ENCODE results near the gene SHCBP1. TPM values are rescaled to one million over a fixed set of nuclear protein-coding genes. Genes with fewer than 3 reads are reported as not detected.

The SHCBP1 gene
- total and polyA plus RNA-seq, 2 donors from 2014 or later, result 1.6 to 2.6 TPM

DNA sequence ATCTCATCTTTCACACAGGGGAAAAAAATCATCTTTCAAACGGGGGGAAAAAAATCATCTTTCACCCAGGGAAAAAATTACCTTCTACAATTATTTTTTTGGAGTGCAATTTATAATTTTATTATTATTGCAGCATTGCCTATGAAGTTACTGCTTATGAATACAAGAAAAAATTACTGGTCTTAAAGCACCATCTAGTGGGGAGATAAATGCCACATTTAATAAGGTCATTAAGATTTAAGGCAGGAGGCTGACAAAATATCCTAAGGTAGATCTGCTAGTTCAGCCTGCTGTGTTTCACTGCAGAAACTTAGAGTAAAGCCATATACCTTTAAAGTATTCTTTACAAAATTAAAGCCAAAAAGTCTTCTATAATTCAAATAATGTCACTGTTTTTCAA, 13.7 kb downstream of the SHCBP1 start:
- Histone ChIP-seq H3K27me3 (ENCODE audit: control insufficient read depth, insufficient read depth, low read length) (no peaks in the 10 kb centered on the region), H3K36me3 (ENCODE audit: control insufficient read depth in 2 of 3, insufficient read depth in 3 of 3, low read length in 3 of 3) (no peaks in the 10 kb centered on the region), H3K27ac (ENCODE audit: low read depth in 2 of 2, low read length in 2 of 2) (no peak overlapping the region), H3K4me3 (ENCODE audit: low read length in 3 of 3) (no peak overlapping the region), H3K9me3 (ENCODE audit: control insufficient read depth in 2 of 3, insufficient read depth in 1 of 3, low read length in 3 of 3) (no peaks in the 10 kb centered on the region), H3K4me1 (ENCODE audit: control insufficient read depth in 2 of 3, insufficient read depth in 2 of 3, low read depth in 1 of 3, low read length in 3 of 3) (no peaks in the 10 kb centered on the region), H3K9ac (ENCODE audit: low read length in 3 of 3) (no peak overlapping the region)
- peak; percentile 52 for FAIRE-seq
- peak in 2 of 5 donors; percentile 35 to 50 for DNase-seq
- intact Hi-C loops (cut with DNase I), result no loop called here
- TF ChIP-seq, protein P1, sequence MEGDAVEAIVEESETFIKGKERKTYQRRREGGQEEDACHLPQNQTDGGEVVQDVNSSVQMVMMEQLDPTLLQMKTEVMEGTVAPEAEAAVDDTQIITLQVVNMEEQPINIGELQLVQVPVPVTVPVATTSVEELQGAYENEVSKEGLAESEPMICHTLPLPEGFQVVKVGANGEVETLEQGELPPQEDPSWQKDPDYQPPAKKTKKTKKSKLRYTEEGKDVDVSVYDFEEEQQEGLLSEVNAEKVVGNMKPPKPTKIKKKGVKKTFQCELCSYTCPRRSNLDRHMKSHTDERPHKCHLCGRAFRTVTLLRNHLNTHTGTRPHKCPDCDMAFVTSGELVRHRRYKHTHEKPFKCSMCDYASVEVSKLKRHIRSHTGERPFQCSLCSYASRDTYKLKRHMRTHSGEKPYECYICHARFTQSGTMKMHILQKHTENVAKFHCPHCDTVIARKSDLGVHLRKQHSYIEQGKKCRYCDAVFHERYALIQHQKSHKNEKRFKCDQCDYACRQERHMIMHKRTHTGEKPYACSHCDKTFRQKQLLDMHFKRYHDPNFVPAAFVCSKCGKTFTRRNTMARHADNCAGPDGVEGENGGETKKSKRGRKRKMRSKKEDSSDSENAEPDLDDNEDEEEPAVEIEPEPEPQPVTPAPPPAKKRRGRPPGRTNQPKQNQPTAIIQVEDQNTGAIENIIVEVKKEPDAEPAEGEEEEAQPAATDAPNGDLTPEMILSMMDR (IDR thresholded peaks at IDR 0.05; ENCODE audit: borderline replicate concordance, extremely low read depth, insufficient read depth), result peak; percentile 27

DNA sequence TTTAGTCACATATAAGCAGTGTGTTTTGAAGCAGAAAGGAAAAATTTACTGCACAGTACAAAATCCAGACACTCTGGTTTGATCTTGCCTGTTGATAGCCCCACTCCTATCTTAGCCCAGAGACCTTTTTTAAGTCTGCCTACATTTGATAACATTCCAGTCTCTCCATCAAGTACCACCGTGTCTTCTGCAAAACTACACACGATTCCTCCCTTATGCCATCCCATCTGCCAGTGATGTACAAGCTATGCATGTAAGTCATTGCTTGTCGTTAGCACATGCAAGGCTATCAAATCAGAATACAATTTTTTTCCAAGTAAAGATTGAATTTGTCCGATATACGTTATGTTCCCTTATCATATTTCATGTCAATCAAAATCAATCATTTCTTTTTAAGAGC, 14.9 kb downstream of the SHCBP1 start:
- intact Hi-C loops (cut with DNase I), result no loop called here
- FAIRE-seq, result no peak
- H3K27ac ChIP-seq (ENCODE audit: low read depth in 2 of 2, low read length in 2 of 2), result no peak overlapping the region
- TF ChIP-seq, protein P1 (IDR thresholded peaks at IDR 0.05; ENCODE audit: borderline replicate concordance, extremely low read depth, insufficient read depth), result no peak
- H3K4me1 ChIP-seq (ENCODE audit: control insufficient read depth in 2 of 3, insufficient read depth in 2 of 3, low read depth in 1 of 3, low read length in 3 of 3), result no peaks in the 10 kb centered on the region
- no peaks in the 10 kb centered on the region for H3K9me3 ChIP-seq (ENCODE audit: control insufficient read depth in 2 of 3, insufficient read depth in 1 of 3, low read length in 3 of 3)
- no peaks in the 10 kb centered on the region for H3K27me3 ChIP-seq (ENCODE audit: control insufficient read depth, insufficient read depth, low read length)
- H3K4me3 ChIP-seq (ENCODE audit: low read length in 3 of 3), result no peak overlapping the region
- H3K9ac ChIP-seq (ENCODE audit: low read length in 3 of 3), result no peak overlapping the region
- no peaks in the 10 kb centered on the region for H3K36me3 ChIP-seq (ENCODE audit: control insufficient read depth in 2 of 3, insufficient read depth in 3 of 3, low read length in 3 of 3)
- DNase-seq, result no peak

DNA sequence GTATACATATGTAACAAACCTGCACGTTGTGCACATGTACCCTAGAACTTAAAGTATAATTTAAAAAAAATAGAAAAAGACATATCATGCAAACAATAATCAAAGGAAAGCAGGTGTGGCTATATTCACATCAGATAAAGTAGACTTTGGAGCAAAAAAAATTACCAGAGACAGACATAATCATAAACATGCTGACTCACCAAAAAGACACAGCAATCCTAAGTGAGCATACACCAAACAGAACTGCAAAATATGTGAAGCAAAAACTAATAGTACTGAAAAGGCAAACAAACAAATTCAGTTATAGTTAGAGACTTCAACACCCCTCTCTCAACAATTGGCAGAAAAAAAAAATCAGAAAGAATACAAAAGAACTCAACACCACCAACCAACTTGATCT, 29.9 kb downstream of the SHCBP1 start:
- intact Hi-C loops (cut with DNase I), result no loop called here
- Histone ChIP-seq H3K36me3 (ENCODE audit: control insufficient read depth in 2 of 3, insufficient read depth in 3 of 3, low read length in 3 of 3) (no peaks in the 10 kb centered on the region), H3K4me1 (ENCODE audit: control insufficient read depth in 2 of 3, insufficient read depth in 2 of 3, low read depth in 1 of 3, low read length in 3 of 3) (no peaks in the 10 kb centered on the region), H3K27me3 (ENCODE audit: control insufficient read depth, insufficient read depth, low read length) (no peaks in the 10 kb centered on the region), H3K27ac (ENCODE audit: low read depth in 2 of 2, low read length in 2 of 2) (no peak overlapping the region), H3K4me3 (ENCODE audit: low read length in 3 of 3) (no peak overlapping the region), H3K9me3 (ENCODE audit: control insufficient read depth in 2 of 3, insufficient read depth in 1 of 3, low read length in 3 of 3) (peaks cover 0 to 5% (median 0%) of the 10 kb centered on the region in 3 donors), H3K9ac (ENCODE audit: low read length in 3 of 3) (no peak overlapping the region)
- TF ChIP-seq, protein P1 (IDR thresholded peaks at IDR 0.05; ENCODE audit: borderline replicate concordance, extremely low read depth, insufficient read depth), result no peak
- FAIRE-seq (no peak), DNase-seq (no peak)

DNA sequence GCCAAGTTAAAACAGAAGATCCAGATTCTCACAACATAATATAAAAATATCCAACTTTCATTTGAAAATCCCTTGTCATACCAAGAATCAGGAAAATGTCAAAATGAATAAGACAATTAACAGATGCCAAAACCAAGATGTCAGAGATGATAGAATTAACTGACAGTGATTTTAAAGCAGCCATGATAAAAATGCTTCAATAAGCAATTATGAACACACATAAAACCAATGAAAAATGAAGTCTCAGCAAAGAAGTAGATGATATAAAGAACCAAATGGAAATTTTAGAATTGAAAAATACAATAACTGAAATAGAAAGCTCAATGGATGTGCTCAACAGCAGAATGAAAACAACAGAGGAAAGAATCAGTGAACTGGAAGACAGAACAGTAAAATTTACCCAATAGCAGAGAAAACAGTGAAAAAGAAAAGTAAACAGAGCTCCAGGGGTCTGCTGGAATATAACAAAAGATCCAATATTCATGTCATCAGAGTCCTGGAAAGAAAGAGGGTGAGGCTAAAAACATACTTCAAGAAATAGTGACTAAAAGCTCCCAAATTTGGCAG, 35.1 kb downstream of the SHCBP1 start:
- Histone ChIP-seq H3K9ac (ENCODE audit: low read length in 3 of 3) (no peak overlapping the region), H3K27ac (ENCODE audit: low read depth in 2 of 2, low read length in 2 of 2) (no peak overlapping the region), H3K27me3 (ENCODE audit: control insufficient read depth, insufficient read depth, low read length) (no peaks in the 10 kb centered on the region), H3K4me3 (ENCODE audit: low read length in 3 of 3) (no peak overlapping the region), H3K36me3 (ENCODE audit: control insufficient read depth in 2 of 3, insufficient read depth in 3 of 3, low read length in 3 of 3) (no peaks in the 10 kb centered on the region), H3K4me1 (ENCODE audit: control insufficient read depth in 2 of 3, insufficient read depth in 2 of 3, low read depth in 1 of 3, low read length in 3 of 3) (no peaks in the 10 kb centered on the region), H3K9me3 (ENCODE audit: control insufficient read depth in 2 of 3, insufficient read depth in 1 of 3, low read length in 3 of 3) (peaks cover 0 to 8% (median 0%) of the 10 kb centered on the region in 3 donors)
- intact Hi-C loops (cut with DNase I), result no loop called here
- DNase-seq, result no peak
- FAIRE-seq, result no peak
- TF ChIP-seq, protein P1 (IDR thresholded peaks at IDR 0.05; ENCODE audit: borderline replicate concordance, extremely low read depth, insufficient read depth), result no peak

Data from kidney (tissue), 14 donors.